Pancreas (tissue), 10 donors: Measurements from ENCODE around the gene PTPRD. TPM values are rescaled to one million over a fixed set of nuclear protein-coding genes. Genes with fewer than 3 reads are reported as not detected.

Source experiments
- ATAC-seq, 4 donors: fragments of 200-7000 bp; cut with Tn5 transposase; one replicate each; pipeline versions ENCODE4 v1.8.0 to v1.9.1; 2020; ENCODE audit warnings: mild to moderate bottlenecking in 4 of 4, moderate library complexity in 4 of 4
- DNase-seq, 6 donors: peaks; one replicate each; pipeline ENCODE4 v3.0.0-alpha.2; 2020
- FAIRE-seq: peaks from 2 replicates; lab custom pipeline; 2012; peaks lifted over from hg19 to GRCh38; lab: Jason Lieb, UNC
- H3K27ac ChIP-seq, 4 donors: fragments of 200-600 bp; sonication (generic); 1 replicate in 3 of 4; 2 replicates in 1 of 4; pipeline versions ENCODE4 v1.5.0 to v1.8.0; 2020
- H3K27me3 ChIP-seq, 4 donors: fragments of 200-600 bp; one replicate each; pipeline ENCODE4 v1.8.0; 2021
- H3K36me3 ChIP-seq, 3 donors: fragments of 200-600 bp; sonication (generic) in 1 of 3; one replicate each; pipeline versions ENCODE4 v1.5.0 to v1.8.0; 2020 to 2021
- H3K4me1 ChIP-seq, 3 donors: fragments of 200-600 bp; one replicate each; pipeline ENCODE4 v1.8.0; 2021
- H3K4me3 ChIP-seq, 4 donors: fragments of 200-600 bp; sonication (generic) in 2 of 4; one replicate each; pipeline versions ENCODE4 v1.5.0 to v1.8.0; 2020 to 2021
- H3K9me3 ChIP-seq, 4 donors: fragments of 200-600 bp; one replicate each; pipeline ENCODE4 v1.8.0; 2021
- CTCF ChIP-seq, 4 donors: fragments of 200-600 bp; sonication (generic) in 3 of 4; IDR thresholded peaks; one replicate each; pipeline versions ENCODE4 v1.5.0 to v1.8.0; 2021; ENCODE audit warnings: antibody characterized with exemption in 4 of 4
- WGBS, 2 donors: extraction: QIAGEN DNeasy Blood & Tissue Kit; methylation state at CpG; one replicate each; pipeline ENCODE4 v1.1.7; 2013; 5-methylcytosine and 5-hydroxymethylcytosine counted together
- intact Hi-C, 3 donors: fragments of 100-400 bp; cut with DNase I; formaldehyde crosslinking; loops; one replicate each; pipeline versions ENCODE4 v1.11.1 to v1.14.2; 2022
- polyA plus RNA-seq, 2 donors: library from polyadenylated mRNA; stranded (reverse); fragments of 200-250 nt; gene quantifications; one replicate each; pipeline ENCODE4 v1.2.3, GENCODE V29; 2013
- total RNA-seq, 6 donors: library from RNA; stranded (reverse); fragmentation: NEBNext Ultra II Directional in 4 of 6; extraction: Animal tissue kit (Norgen Biotek cat#: 25700) in 4 of 6; gene quantifications; one replicate each; pipeline versions ENCODE4 v1.2.1 to v1.2.4, GENCODE V29; 2021 to 2023
- donor health status: healthy with polysubstance abuse.
- donor health status: DM: no; HTN: no; CAD: no; lungs with moderate emphysema.
- donor health status: DM: no; HTN: no; CAD: no.
- donor health status: control.
- donor health status: control.
- donor health status: Bipolar disorder and iron deficiency.
- donor health status: DM: yes; HTN: yes; CAD: no.
- donor health status: DM: no; HTN: no; CAD: no.
- donor health status: DM: no; HTN: no; CAD: no.
- donor health status: DM: yes; HTN: yes; CAD: no.

Gene PTPRD
- total and polyA plus RNA-seq, 8 donors: 2.1 to 21.7 (median 5.1) TPM

GRCh38 chr9:10434412-10434811, 178.4 kb downstream of the PTPRD start:
- Histone ChIP-seq H3K4me3 (no peak overlapping the region), H3K36me3 (no peaks in the 10 kb centered on the region), H3K27ac (no peak overlapping the region), H3K4me1 (no peaks in the 10 kb centered on the region), H3K27me3 (no peaks in the 10 kb centered on the region), H3K9me3 (no peaks in the 10 kb centered on the region)
- WGBS, 2 donors: 89 to 97% methylated on average over 1 of the region's 1 CpG
- intact Hi-C loops: no loop called here
- no peak for ATAC-seq
- DNase-seq: no peak
- no peak for TF ChIP-seq CTCF (IDR thresholded peaks at IDR 0.05)
- no peak for FAIRE-seq

GRCh38 chr9:10411272-10411671, 201.5 kb downstream of the PTPRD start:
- FAIRE-seq (no peak), DNase-seq (no peak), ATAC-seq (no peak)
- no peaks in the 10 kb centered on the region for H3K4me1 ChIP-seq
- TF ChIP-seq CTCF (IDR thresholded peaks at IDR 0.05): no peak
- H3K27ac ChIP-seq: no peak overlapping the region
- no peaks in the 10 kb centered on the region for H3K9me3 ChIP-seq
- no peaks in the 10 kb centered on the region for H3K27me3 ChIP-seq
- intact Hi-C loops: no loop called here
- no peaks in the 10 kb centered on the region for H3K36me3 ChIP-seq
- no peak overlapping the region for H3K4me3 ChIP-seq

GRCh38 chr9:10403283-10403682, 209.5 kb downstream of the PTPRD start:
- H3K9me3 ChIP-seq: no peaks in the 10 kb centered on the region
- H3K4me3 ChIP-seq: no peak overlapping the region
- no peak for TF ChIP-seq CTCF (IDR thresholded peaks at IDR 0.05)
- ATAC-seq (no peak), DNase-seq (no peak), FAIRE-seq (no peak)
- no peaks in the 10 kb centered on the region for H3K36me3 ChIP-seq
- H3K27ac ChIP-seq: no peak overlapping the region
- no peaks in the 10 kb centered on the region for H3K4me1 ChIP-seq
- intact Hi-C loops: no loop called here
- WGBS, 2 donors: 80 to 100% methylated on average over 1 of the region's 1 CpG
- no peaks in the 10 kb centered on the region for H3K27me3 ChIP-seq

- no peak for TF ChIP-seq CTCF (IDR thresholded peaks at IDR 0.05)
- no peak for ATAC-seq
- DNase-seq: no peak
- no peaks in the 10 kb centered on the region for H3K9me3 ChIP-seq
- H3K36me3 ChIP-seq: no peaks in the 10 kb centered on the region
- no peak overlapping the region for H3K4me3 ChIP-seq
- H3K4me1 ChIP-seq: no peaks in the 10 kb centered on the region
- no peak for FAIRE-seq
- intact Hi-C loops: no loop called here
- no peaks in the 10 kb centered on the region for H3K27me3 ChIP-seq
- WGBS, 2 donors: 27 to 45% methylated on average over 2 of the region's 2 CpGs
- H3K27ac ChIP-seq: no peak overlapping the region
Measured at GRCh38 chr9:10396615-10397014, 216.2 kb downstream of the PTPRD start.

GRCh38 chr9:10387282-10387681, 225.5 kb downstream of the PTPRD start:
- Histone ChIP-seq H3K36me3 (no peaks in the 10 kb centered on the region), H3K27ac (no peak overlapping the region), H3K27me3 (no peaks in the 10 kb centered on the region), H3K4me3 (no peak overlapping the region), H3K4me1 (no peaks in the 10 kb centered on the region), H3K9me3 (no peaks in the 10 kb centered on the region)
- 74 to 88% methylated on average over 1 of the region's 1 CpG for WGBS, 2 donors
- DNase-seq: no peak
- ATAC-seq: no peak
- TF ChIP-seq CTCF (IDR thresholded peaks at IDR 0.05): no peak
- no peak for FAIRE-seq
- intact Hi-C loops: no loop called here
